K562 (cell line): ENCODE results near the gene SLC40A1. TPM values are rescaled to one million over a fixed set of nuclear protein-coding genes. Genes with fewer than 3 reads are reported as not detected.

ENCODE experiments used
- ATAC-seq: fragments of 200-7000 bp; cut with Tn5 transposase; 3 replicates; pipeline ENCODE4 v1.9.1; 2020; ENCODE audit warnings: moderate library complexity
- BruUV-seq: library from RNA; stranded (reverse); fragments of 400-500 nt; replicated peaks from 2 replicates; lab custom pipeline; 2021; lab: Mats Ljungman, UMichigan
- CTCF ChIA-PET: fragments of 300-600 bp; formaldehyde crosslinking; extraction: SDS; loops from one replicate; lab custom pipeline; 2021; ENCODE audit warnings: low intra/inter-chr PET ratio; lab: Yijun Ruan, JAX
- POLR2A ChIA-PET: fragments of 300-600, 350-650 bp; sonication (Branson Sonifier 250); formaldehyde crosslinking; extraction: SDS; loops from one replicate; lab custom pipeline; 2021; ENCODE audit warnings: antibody characterized with exemption, inconsistent platforms; lab: Yijun Ruan, JAX
- DNase-seq, 4 experiments: peaks; one replicate each; pipeline versions ENCODE4 v3.0.0 to v3.0.0-alpha.2; 2011 to 2018; ENCODE audit warnings: low spot score in 3 of 4, mixed read lengths in 3 of 4; ENCODE audit errors: extremely low read depth in 1 of 4
- FAIRE-seq: peaks from 2 replicates; lab custom pipeline; 2011; peaks lifted over from hg19 to GRCh38; lab: Jason Lieb, UNC
- H2AFZ ChIP-seq: 2 replicates; pipeline ENCODE4 v1.6.0; 2011; ENCODE audit warnings: low read depth, low read length, control low read depth, inconsistent platforms
- H3K27ac ChIP-seq: fragments of 200-600 bp; 3 replicates; pipeline ENCODE4 v1.8.0; 2011; ENCODE audit warnings: low read depth, mild to moderate bottlenecking, control low read depth, inconsistent platforms, low read length, moderate library complexity, mixed read lengths; ENCODE audit errors: extremely low read depth
- H3K27me3 ChIP-seq, 2 experiments: fragments of 300-600 bp in 1 of 2; 2 replicates in 1 of 2; 3 replicates in 1 of 2; pipeline versions ENCODE4 v1.6.0 to v1.8.0; 2011; ENCODE audit warnings: inconsistent platforms in 2 of 2, low read length in 2 of 2, mild to moderate bottlenecking in 1 of 2, mixed read lengths in 1 of 2, moderate library complexity in 1 of 2; ENCODE audit not compliant: control insufficient read depth in 2 of 2, insufficient read depth in 2 of 2
- H3K36me3 ChIP-seq: fragments of 300-600 bp; 3 replicates; pipeline ENCODE4 v1.8.0; 2011; ENCODE audit warnings: mild to moderate bottlenecking, low read length, inconsistent platforms; ENCODE audit not compliant: control insufficient read depth, insufficient read depth
- H3K4me1 ChIP-seq, 2 experiments: fragments of 200-600 bp in 1 of 2; replicated peaks in 1 of 2; 2 replicates in 1 of 2; 3 replicates in 1 of 2; pipeline versions ENCODE4 v1.5.1 to v1.8.0; 2011; ENCODE audit warnings: inconsistent platforms in 2 of 2, low read length in 2 of 2, mild to moderate bottlenecking in 1 of 2, mixed read lengths in 1 of 2, moderate library complexity in 1 of 2; ENCODE audit not compliant: control insufficient read depth in 2 of 2, insufficient read depth in 2 of 2
- H3K4me2 ChIP-seq: 2 replicates; pipeline ENCODE4 v1.6.1; 2011; ENCODE audit warnings: low read length, control low read depth, inconsistent platforms, mixed read lengths; ENCODE audit not compliant: insufficient read depth
- H3K4me3 ChIP-seq: fragments of 200-600 bp; sonication (generic), shearing (Covaris generic); 2 replicates; pipeline ENCODE4 v1.5.1; 2016; ENCODE audit warnings: control low read depth, inconsistent platforms
- H3K79me2 ChIP-seq: fragments of 200-600 bp; 3 replicates; pipeline ENCODE4 v1.8.0; 2011; ENCODE audit warnings: low read length, inconsistent platforms; ENCODE audit not compliant: control insufficient read depth, insufficient read depth
- H3K9ac ChIP-seq, 2 experiments: 2 replicates each; pipeline versions ENCODE4 v1.6.0 to v1.6.1; 2011; ENCODE audit warnings: low read depth in 2 of 2, low read length in 2 of 2, control low read depth in 1 of 2, inconsistent platforms in 1 of 2, mild to moderate bottlenecking in 1 of 2, mixed read lengths in 1 of 2; ENCODE audit not compliant: insufficient read depth in 1 of 2
- H3K9me1 ChIP-seq: one replicate; pipeline ENCODE4 v1.6.0; 2011; ENCODE audit warnings: inconsistent platforms, mild to moderate bottlenecking, low read length, moderate library complexity; ENCODE audit not compliant: control insufficient read depth, insufficient read depth
- H3K9me3 ChIP-seq: replicated peaks from 2 replicates; pipeline ENCODE4 v1.5.1; 2011; ENCODE audit warnings: low read depth, low read length, inconsistent platforms; ENCODE audit not compliant: control insufficient read depth, insufficient read depth
- H4K20me1 ChIP-seq: replicated peaks from 2 replicates; pipeline ENCODE4 v1.6.1; 2011; ENCODE audit warnings: low read length, inconsistent platforms, mixed read lengths; ENCODE audit not compliant: control insufficient read depth, insufficient read depth
- GTF2A2 ChIP-seq: IDR thresholded peaks from 2 replicates; pipeline ENCODE4 v1.6.1; 2016; ENCODE audit warnings: mild to moderate bottlenecking, missing genetic modification characterization, missing compliant biosample characterization
- HDAC6 ChIP-seq: IDR thresholded peaks from 2 replicates; pipeline ENCODE4 v1.6.1; 2012; ENCODE audit warnings: low read depth, mild to moderate bottlenecking, control low read depth, inconsistent platforms, low read length, moderate library complexity
- PHF21A ChIP-seq: fragments of 450-650 bp; IDR thresholded peaks from 2 replicates; pipeline ENCODE4 v1.6.1; 2017; ENCODE audit warnings: low read depth, borderline replicate concordance
- POLR3G ChIP-seq: IDR thresholded peaks from 2 replicates; pipeline ENCODE4 v1.6.1; 2011; ENCODE audit not compliant: insufficient read length, insufficient replicate concordance; ENCODE audit errors: extremely low read depth
- PTTG1 ChIP-seq: fragments of 450-650 bp; IDR thresholded peaks from 2 replicates; pipeline ENCODE4 v1.6.1; 2016; ENCODE audit warnings: low read depth, mild to moderate bottlenecking, missing genetic modification characterization, missing compliant biosample characterization
- RBM25 ChIP-seq: fragments of 200-400 bp; formaldehyde crosslinking; IDR thresholded peaks from 2 replicates; pipeline ENCODE4 v1.6.1; 2018; ENCODE audit warnings: low read length, low read depth, moderate library complexity; ENCODE audit not compliant: severe bottlenecking
- SP2 ChIP-seq: IDR thresholded peaks from 2 replicates; pipeline ENCODE4 v1.6.1; 2011; ENCODE audit warnings: mild to moderate bottlenecking, low read depth, low read length, moderate library complexity; ENCODE audit not compliant: poor library complexity, severe bottlenecking; ENCODE audit errors: extremely low read depth
- STAT5A ChIP-seq: IDR thresholded peaks from 2 replicates; pipeline ENCODE4 v1.6.1; 2012; ENCODE audit warnings: low read length, inconsistent platforms, borderline replicate concordance
- WGBS: fragments of 100-300 bp; shearing (Covaris generic); methylation state at CpG from one replicate; pipeline ENCODE4 v1.1.6; 2016; ENCODE audit warnings: low coverage, mixed read lengths; ENCODE audit not compliant: insufficient coverage; ENCODE audit errors: missing lambda C conversion rate; 5-methylcytosine and 5-hydroxymethylcytosine counted together
- in situ Hi-C: fragments of 300-500 bp; cut with MboI; formaldehyde crosslinking; loops from 4 replicates; pipeline ENCODE4 v1.15.0; 2018; ENCODE audit warnings: inconsistent platforms, mixed read lengths
- intact Hi-C: fragments of 100-400 bp; cut with micrococcal nuclease; formaldehyde crosslinking; loops from 2 replicates; pipeline ENCODE4 v1.14.2; 2022
- polyA plus RNA-seq, 8 experiments: library from polyadenylated mRNA; depleted of rRNA in 4 of 8; stranded (reverse) in 5 of 8; unstranded in 3 of 8; fragments of >200 nt; fragmentation: Nextera tagmentation in 2 of 8; fragmentation: Illumina TruSeq in 1 of 8; extraction: Ambion mirVana in 2 of 8; extraction: Trizol in 1 of 8; gene quantifications; 2 replicates each; pipeline versions ENCODE4 v1.2.1 to v1.2.3, GENCODE V29; 2011 to 2014; ENCODE audit warnings: inconsistent platforms in 1 of 8, missing spikeins in 1 of 8
- total RNA-seq, 7 experiments: library from RNA; depleted of rRNA in 6 of 7; stranded (reverse); fragments of >200 nt in 6 of 7; fragmentation: Illumina TruSeq in 2 of 7; extraction: Trizol in 2 of 7; gene quantifications; 2 replicates each; pipeline versions ENCODE4 v1.2.1 to v1.2.3, GENCODE V29; 2011 to 2021; ENCODE audit warnings: low replicate concordance in 1 of 7
- TF ChIP-seq, protein P1 (sequence below): sonication (generic); formaldehyde crosslinking; IDR thresholded peaks from 2 replicates; pipeline ENCODE4 v1.8.0; 2022; ENCODE audit warnings: mild to moderate bottlenecking, missing genetic modification reagents
- TF ChIP-seq, protein P2 (sequence below): fragments of 250-450 bp; sonication (Bioruptor Pico); IDR thresholded peaks from 2 replicates; pipeline ENCODE4 v1.8.0; 2022; ENCODE audit warnings: moderate library complexity, mild to moderate bottlenecking, inconsistent platforms
- TF ChIP-seq, protein P3 (sequence below): sonication (generic); formaldehyde crosslinking; IDR thresholded peaks from 2 replicates; pipeline ENCODE4 v1.5.0; 2020; ENCODE audit warnings: missing genetic modification reagents

SLC40A1 gene
- total and polyA plus RNA-seq, 9 of the 15 experiments (the other 6 are each of a cell fraction or from before 2014, with no cell fraction given) = 42.2 to 95.9 (median 54.9) TPM

DNA sequence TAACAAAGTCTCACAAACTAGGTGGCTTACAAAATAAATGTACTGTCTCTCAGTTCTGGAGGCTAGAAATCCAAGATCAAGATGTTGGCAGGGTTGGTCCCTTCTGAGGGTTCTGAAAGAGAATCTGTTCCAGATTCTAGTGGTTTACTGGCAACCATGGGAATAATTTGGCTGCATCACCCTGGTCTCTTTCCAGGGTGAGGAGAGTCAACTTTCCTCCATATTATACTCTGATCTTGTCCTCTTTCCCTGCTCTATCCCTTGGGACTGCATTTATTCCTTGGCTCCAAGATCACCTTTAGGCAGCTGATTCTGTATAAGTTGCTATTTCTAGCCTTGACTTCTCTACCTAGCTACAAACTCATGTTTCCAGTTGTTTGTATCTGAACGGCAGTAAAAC, 35.2 kb downstream of the SLC40A1 start:
- ChIA-PET CTCF (no interaction called here), POLR2A (interaction anchor here (0.6 kb wide), 1 partner anchor 1673 kb away, joined by 3 read pairs; no protein-coding TSS in a partner anchor)
- no peak overlapping the region for H3K4me2 ChIP-seq
- 0 out of 2 replicates have a peak overlapping the region, but pooled peaks have one; percentile 31 for H2AFZ ChIP-seq
- H3K79me2 ChIP-seq = no peaks in the 10 kb centered on the region
- no TSS peak for BruUV-seq
- in situ Hi-C loops = no loop called here
- no peaks in the 10 kb centered on the region for H3K36me3 ChIP-seq
- no peaks in the 10 kb centered on the region for H3K9me1 ChIP-seq
- H3K9ac ChIP-seq = no peak overlapping the region
- no peak overlapping the region for H3K4me3 ChIP-seq
- no peak for FAIRE-seq
- H3K4me1 ChIP-seq = peaks cover 0 to 10% of the 10 kb centered on the region in 2 experiments; a peak in 4 of 5 replicates
- TF ChIP-seq STAT5A (no peak), PTTG1 (tag) (no peak), POLR3G (no peak), GTF2A2 (tag) (no peak), RBM25 (no peak), HDAC6 (no peak), PHF21A (no peak), SP2 (no peak)
- TF ChIP-seq, protein P1, sequence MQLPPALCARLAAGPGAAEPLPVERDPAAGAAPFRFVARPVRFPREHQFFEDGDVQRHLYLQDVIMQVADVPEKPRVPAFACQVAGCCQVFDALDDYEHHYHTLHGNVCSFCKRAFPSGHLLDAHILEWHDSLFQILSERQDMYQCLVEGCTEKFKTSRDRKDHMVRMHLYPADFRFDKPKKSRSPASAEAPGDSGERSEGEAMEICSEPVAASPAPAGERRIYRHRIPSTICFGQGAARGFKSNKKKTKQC (CRISPR knock-in tag) = no peak
- TF ChIP-seq, protein P2, sequence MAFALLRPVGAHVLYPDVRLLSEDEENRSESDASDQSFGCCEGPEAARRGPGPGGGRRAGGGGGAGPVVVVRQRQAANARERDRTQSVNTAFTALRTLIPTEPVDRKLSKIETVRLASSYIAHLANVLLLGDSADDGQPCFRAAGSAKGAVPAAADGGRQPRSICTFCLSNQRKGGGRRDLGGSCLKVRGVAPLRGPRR (CRISPR knock-in tag) = no peak
- TF ChIP-seq, protein P3, sequence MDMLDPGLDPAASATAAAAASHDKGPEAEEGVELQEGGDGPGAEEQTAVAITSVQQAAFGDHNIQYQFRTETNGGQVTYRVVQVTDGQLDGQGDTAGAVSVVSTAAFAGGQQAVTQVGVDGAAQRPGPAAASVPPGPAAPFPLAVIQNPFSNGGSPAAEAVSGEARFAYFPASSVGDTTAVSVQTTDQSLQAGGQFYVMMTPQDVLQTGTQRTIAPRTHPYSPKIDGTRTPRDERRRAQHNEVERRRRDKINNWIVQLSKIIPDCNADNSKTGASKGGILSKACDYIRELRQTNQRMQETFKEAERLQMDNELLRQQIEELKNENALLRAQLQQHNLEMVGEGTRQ (CRISPR knock-in tag) = no peak
- no peaks in the 10 kb centered on the region for H3K9me3 ChIP-seq
- WGBS = 42% methylated on average over 1 of the region's 1 CpG
- ATAC-seq = no peak
- no peaks in the 10 kb centered on the region for H4K20me1 ChIP-seq
- intact Hi-C loops = no loop called here
- no peak overlapping the region for H3K27ac ChIP-seq
- DNase-seq = no peak
- no peaks in the 10 kb centered on the region for H3K27me3 ChIP-seq
